Panc1 (cell line): ENCODE results near the gene KLK7. TPM values are rescaled to one million over a fixed set of nuclear protein-coding genes. Genes with fewer than 3 reads are reported as not detected.
A peak's percentile ranks its signal among the peaks of the same experiment; 100 is the strongest.

Source experiments
- ATAC-seq: fragments of 200-7000 bp; cut with Tn5 transposase; 2 replicates; pipeline ENCODE4 v1.9.1; 2020; ENCODE audit warnings: mild to moderate bottlenecking, moderate library complexity
- BruUV-seq: library from RNA; stranded (reverse); fragments of 400-500 nt; replicated peaks from 2 replicates; lab custom pipeline; 2021; lab: Mats Ljungman, UMichigan
- CTCF ChIA-PET: fragments of 300-600 bp; sonication (Branson Sonifier 250); formaldehyde crosslinking; loops from one replicate; lab custom pipeline; 2022; ENCODE audit warnings: antibody characterized with exemption; lab: Charles Lee
- POLR2A ChIA-PET: fragments of 300-600 bp; sonication (Branson Sonifier 250); formaldehyde crosslinking; loops from one replicate; lab custom pipeline; 2022; ENCODE audit warnings: antibody characterized with exemption; lab: Charles Lee
- DNase-seq: peaks from one replicate; pipeline ENCODE4 v3.0.0-alpha.2; 2010; ENCODE audit warnings: low read depth, low spot score
- H3K27ac ChIP-seq: 2 replicates; pipeline ENCODE4 v1.5.1; 2011; ENCODE audit warnings: mild to moderate bottlenecking, low read length, inconsistent platforms
- H3K27me3 ChIP-seq: fragments of 200-500 bp; sonication (Bioruptor generic); 2 replicates; pipeline ENCODE4 v1.6.0; 2014; ENCODE audit warnings: low read length, inconsistent platforms; ENCODE audit not compliant: control insufficient read depth, insufficient read depth
- H3K36me3 ChIP-seq: fragments of 200-500 bp; sonication (Bioruptor generic); 2 replicates; pipeline ENCODE4 v1.5.1; 2014; ENCODE audit warnings: inconsistent platforms, mild to moderate bottlenecking, low read length, moderate library complexity; ENCODE audit not compliant: control insufficient read depth, insufficient read depth
- H3K4me1 ChIP-seq: 2 replicates; pipeline ENCODE4 v1.5.1; 2011; ENCODE audit warnings: inconsistent platforms, mild to moderate bottlenecking, low read length, moderate library complexity; ENCODE audit not compliant: control insufficient read depth, insufficient read depth
- H3K4me3 ChIP-seq, 2 experiments: 2 replicates each; pipeline ENCODE4 v1.5.1; 2011 to 2012; ENCODE audit warnings: low read depth in 2 of 2, low read length in 2 of 2, mild to moderate bottlenecking in 2 of 2, inconsistent platforms in 1 of 2, moderate library complexity in 1 of 2
- H3K9me3 ChIP-seq: fragments of 200-500 bp; sonication (Bioruptor generic); 2 replicates; pipeline ENCODE4 v1.5.1; 2014; ENCODE audit warnings: low read depth, mild to moderate bottlenecking, inconsistent platforms, low read length, moderate library complexity; ENCODE audit not compliant: control insufficient read depth, insufficient read depth
- CTCF ChIP-seq: fragments of 450-650 bp; IDR thresholded peaks from 2 replicates; pipeline ENCODE4 v1.5.1; 2017; ENCODE audit warnings: mild to moderate bottlenecking
- POLR2AphosphoS5 ChIP-seq: IDR thresholded peaks from 2 replicates; pipeline ENCODE4 v1.6.1; 2012; ENCODE audit warnings: mild to moderate bottlenecking, low read depth, low read length, moderate library complexity
- REST ChIP-seq, 2 experiments: IDR thresholded peaks; 2 replicates each; pipeline ENCODE4 v1.6.1; 2011 to 2012; ENCODE audit warnings: low read depth in 2 of 2, control low read depth in 1 of 2, low read length in 1 of 2, mild to moderate bottlenecking in 1 of 2, moderate library complexity in 1 of 2; ENCODE audit not compliant: insufficient read depth in 1 of 2
- SIN3A ChIP-seq: IDR thresholded peaks from 2 replicates; pipeline ENCODE4 v1.6.1; 2012; ENCODE audit warnings: low read depth, mild to moderate bottlenecking, low read length, moderate library complexity, borderline replicate concordance; ENCODE audit not compliant: insufficient read depth
- TCF7L2 ChIP-seq: IDR thresholded peaks from 2 replicates; pipeline ENCODE4 v1.6.1; 2011; ENCODE audit warnings: mild to moderate bottlenecking, low read depth, low read length, inconsistent platforms
- in situ Hi-C: cut with HindIII; loops from 2 replicates; pipeline ENCODE4 v1.10.0; 2016; ENCODE audit warnings: low sequenced_read_pairs, low pct_unique_long_range_greater_than_20kb
- intact Hi-C: fragments of 100-400 bp; cut with micrococcal nuclease; formaldehyde crosslinking; loops from one replicate; pipeline ENCODE4 v1.10.0; 2022; ENCODE audit not compliant: unreplicated experiment
- total RNA-seq: library from RNA; stranded (reverse); gene quantifications from one replicate; pipeline ENCODE4 v1.2.1, GENCODE V29; 2021; ENCODE audit not compliant: unreplicated experiment

The KLK7 gene
- total RNA-seq, 1 experiment from 2014 or later = not detected

- no peak for ATAC-seq
- intact Hi-C loops (no loop called here), in situ Hi-C loops (no loop called here)
- no peak overlapping the region for H3K27ac ChIP-seq
- H3K4me3 ChIP-seq = no peak overlapping the region
- ChIA-PET CTCF (no interaction called here), POLR2A (no interaction called here)
- BruUV-seq = no TSS peak
- no peaks in the 10 kb centered on the region for H3K9me3 ChIP-seq
- no peak for DNase-seq
- TF ChIP-seq REST (IDR thresholded peaks at IDR 0.05; ENCODE audit: insufficient read depth in 1 of 2, low read depth in 2 of 2, low read length in 1 of 2) (no peak), CTCF (no peak), SIN3A (no peak), TCF7L2 (no peak)
- no peaks in the 10 kb centered on the region for H3K4me1 ChIP-seq
- H3K36me3 ChIP-seq = no peaks in the 10 kb centered on the region
- no peaks in the 10 kb centered on the region; the same call in 1 of the 2 replicates for H3K27me3 ChIP-seq
Observed at GRCh38 chr19:50962245-50962644, 21.5 kb downstream of the KLK7 start.

- no peak overlapping the region for H3K4me3 ChIP-seq
- ATAC-seq (peak; percentile 58; the same call in 1 of the 2 replicates), DNase-seq (no peak)
- no TSS peak for BruUV-seq
- no peak overlapping the region for H3K27ac ChIP-seq
- CTCF ChIA-PET = no interaction called here
- no peaks in the 10 kb centered on the region for H3K4me1 ChIP-seq
- POLR2A ChIA-PET = no interaction called here
- intact Hi-C loops = no loop called here
- H3K9me3 ChIP-seq = no peaks in the 10 kb centered on the region
- in situ Hi-C loops = no loop called here
- TF ChIP-seq CTCF = no peak
- TF ChIP-seq TCF7L2 = no peak
- TF ChIP-seq POLR2AphosphoS5 = no peak
- TF ChIP-seq REST (IDR thresholded peaks at IDR 0.05; ENCODE audit: insufficient read depth in 1 of 2, low read depth in 2 of 2, low read length in 1 of 2) = no peak
- no peak for TF ChIP-seq SIN3A
- no peaks in the 10 kb centered on the region; the same call in 1 of the 2 replicates for H3K27me3 ChIP-seq
- H3K36me3 ChIP-seq = no peaks in the 10 kb centered on the region
Observed at GRCh38 chr19:50959731-50960500, 23.8 kb downstream of the KLK7 start.
